ENCODE results near the gene CNOT6.

DNA sequence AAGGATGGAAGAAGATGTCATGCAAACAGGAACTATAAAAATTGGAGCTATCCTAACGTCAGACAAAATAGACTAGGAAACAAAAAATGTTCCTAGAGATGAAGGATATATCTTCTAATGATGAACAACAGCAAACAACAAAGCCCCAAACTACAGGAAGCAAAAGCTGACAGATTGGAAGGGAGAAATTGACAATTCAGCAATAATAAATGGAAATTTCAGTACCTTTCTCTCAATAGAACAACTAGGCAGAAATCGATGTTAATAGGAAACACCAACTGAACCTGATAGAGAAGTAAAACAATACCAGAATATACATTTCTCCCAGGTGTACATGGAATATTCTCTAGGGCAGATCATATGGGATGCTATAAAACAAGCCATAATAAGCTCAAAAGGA lies 89.6 kb downstream of the CNOT6 start:
- TF ChIP-seq, protein P1, sequence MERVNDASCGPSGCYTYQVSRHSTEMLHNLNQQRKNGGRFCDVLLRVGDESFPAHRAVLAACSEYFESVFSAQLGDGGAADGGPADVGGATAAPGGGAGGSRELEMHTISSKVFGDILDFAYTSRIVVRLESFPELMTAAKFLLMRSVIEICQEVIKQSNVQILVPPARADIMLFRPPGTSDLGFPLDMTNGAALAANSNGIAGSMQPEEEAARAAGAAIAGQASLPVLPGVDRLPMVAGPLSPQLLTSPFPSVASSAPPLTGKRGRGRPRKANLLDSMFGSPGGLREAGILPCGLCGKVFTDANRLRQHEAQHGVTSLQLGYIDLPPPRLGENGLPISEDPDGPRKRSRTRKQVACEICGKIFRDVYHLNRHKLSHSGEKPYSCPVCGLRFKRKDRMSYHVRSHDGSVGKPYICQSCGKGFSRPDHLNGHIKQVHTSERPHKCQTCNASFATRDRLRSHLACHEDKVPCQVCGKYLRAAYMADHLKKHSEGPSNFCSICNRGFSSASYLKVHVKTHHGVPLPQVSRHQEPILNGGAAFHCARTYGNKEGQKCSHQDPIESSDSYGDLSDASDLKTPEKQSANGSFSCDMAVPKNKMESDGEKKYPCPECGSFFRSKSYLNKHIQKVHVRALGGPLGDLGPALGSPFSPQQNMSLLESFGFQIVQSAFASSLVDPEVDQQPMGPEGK (CRISPR knock-in tag; IDR thresholded peaks at IDR 0.05; ENCODE audit: borderline replicate concordance): no peak
- no peak for TF ChIP-seq ARNTL (CRISPR knock-in tag; IDR thresholded peaks at IDR 0.05; ENCODE audit: borderline replicate concordance, low read depth)
